ENCODE measurements around the gene UPK3A. TPM values are rescaled to one million over a fixed set of nuclear protein-coding genes. Genes with fewer than 3 reads are reported as not detected.

UPK3A gene
- total RNA-seq, 1 donor from 2014 or later: 0.87 TPM

- Mint-ChIP-seq H3K27ac (peak overlapping the region; percentile 78), H3K4me1 (peaks cover 20% of the 10 kb centered on the region), H3K4me3 (peak overlapping the region; percentile 87), H3K36me3 (no peaks in the 10 kb centered on the region), H3K9me3 (no peaks in the 10 kb centered on the region), H3K27me3 (ENCODE audit: low read depth) (no peaks in the 10 kb centered on the region)
- TF ChIP-seq, protein P1, sequence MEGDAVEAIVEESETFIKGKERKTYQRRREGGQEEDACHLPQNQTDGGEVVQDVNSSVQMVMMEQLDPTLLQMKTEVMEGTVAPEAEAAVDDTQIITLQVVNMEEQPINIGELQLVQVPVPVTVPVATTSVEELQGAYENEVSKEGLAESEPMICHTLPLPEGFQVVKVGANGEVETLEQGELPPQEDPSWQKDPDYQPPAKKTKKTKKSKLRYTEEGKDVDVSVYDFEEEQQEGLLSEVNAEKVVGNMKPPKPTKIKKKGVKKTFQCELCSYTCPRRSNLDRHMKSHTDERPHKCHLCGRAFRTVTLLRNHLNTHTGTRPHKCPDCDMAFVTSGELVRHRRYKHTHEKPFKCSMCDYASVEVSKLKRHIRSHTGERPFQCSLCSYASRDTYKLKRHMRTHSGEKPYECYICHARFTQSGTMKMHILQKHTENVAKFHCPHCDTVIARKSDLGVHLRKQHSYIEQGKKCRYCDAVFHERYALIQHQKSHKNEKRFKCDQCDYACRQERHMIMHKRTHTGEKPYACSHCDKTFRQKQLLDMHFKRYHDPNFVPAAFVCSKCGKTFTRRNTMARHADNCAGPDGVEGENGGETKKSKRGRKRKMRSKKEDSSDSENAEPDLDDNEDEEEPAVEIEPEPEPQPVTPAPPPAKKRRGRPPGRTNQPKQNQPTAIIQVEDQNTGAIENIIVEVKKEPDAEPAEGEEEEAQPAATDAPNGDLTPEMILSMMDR (IDR thresholded peaks at IDR 0.05; ENCODE audit: unreplicated experiment): no peak
- DNase-seq (ENCODE audit: low spot score in 2 of 2, unreplicated experiment in 2 of 2): peak in 1 of 2 experiments; percentile 55
Measured at GRCh38 chr22:45268167-45268957, 16.4 kb upstream of the UPK3A start.

DNA sequence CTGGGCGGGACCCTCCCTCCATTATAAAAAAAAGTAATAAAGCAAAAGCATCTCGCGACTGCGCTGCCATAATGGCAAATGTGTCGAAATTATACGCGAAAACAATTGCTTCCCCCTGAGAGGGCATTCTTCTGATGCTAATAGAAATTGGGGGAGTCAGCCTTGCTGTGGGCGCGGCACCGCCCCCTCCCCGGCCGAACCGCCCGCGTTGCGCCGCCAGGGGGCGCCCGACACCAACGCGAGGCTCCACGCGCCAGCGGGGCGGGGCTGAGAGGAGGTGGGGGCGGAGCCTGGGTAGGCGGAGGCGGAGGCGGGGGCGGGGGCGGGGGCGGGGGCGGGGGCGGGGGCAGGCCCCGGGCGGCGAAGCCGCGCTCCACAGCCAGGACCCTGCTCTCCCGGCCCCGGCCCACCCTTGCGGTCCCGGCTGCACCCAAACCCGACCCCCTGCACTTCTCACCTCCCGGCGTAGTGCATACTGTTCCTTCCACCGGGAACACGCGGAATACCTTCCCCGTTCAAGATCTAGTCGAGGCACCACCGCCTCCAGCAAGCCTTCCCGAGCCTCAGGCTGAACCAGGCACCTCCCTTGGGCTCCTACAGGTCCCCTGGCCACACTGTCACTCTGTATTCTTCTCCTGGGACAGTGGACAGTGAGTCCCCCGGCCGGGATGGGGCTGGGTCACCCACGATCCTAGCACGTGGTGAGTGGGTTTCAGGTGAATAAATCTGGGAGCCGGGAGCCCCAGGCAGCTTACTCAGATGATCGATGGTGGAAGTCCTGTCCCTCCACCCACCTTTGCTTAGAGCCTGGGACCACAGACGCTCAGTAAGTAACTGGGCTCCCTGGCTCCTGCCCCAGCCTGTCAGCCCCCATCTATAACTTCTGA, 15.5 kb upstream of the UPK3A start:
- H3K9me3 Mint-ChIP-seq: no peaks in the 10 kb centered on the region
- peaks cover 23% of the 10 kb centered on the region for H3K4me1 Mint-ChIP-seq
- no peaks in the 10 kb centered on the region for H3K36me3 Mint-ChIP-seq
- H3K27ac Mint-ChIP-seq: peak overlapping the region; percentile 78
- no peaks in the 10 kb centered on the region for H3K27me3 Mint-ChIP-seq (ENCODE audit: low read depth)
- peak overlapping the region; percentile 87 for H3K4me3 Mint-ChIP-seq
- peak; percentile 93 to 99 for DNase-seq (ENCODE audit: low spot score in 2 of 2, unreplicated experiment in 2 of 2)
- TF ChIP-seq, protein P1 (IDR thresholded peaks at IDR 0.05; ENCODE audit: unreplicated experiment): peak; percentile 97

DNA sequence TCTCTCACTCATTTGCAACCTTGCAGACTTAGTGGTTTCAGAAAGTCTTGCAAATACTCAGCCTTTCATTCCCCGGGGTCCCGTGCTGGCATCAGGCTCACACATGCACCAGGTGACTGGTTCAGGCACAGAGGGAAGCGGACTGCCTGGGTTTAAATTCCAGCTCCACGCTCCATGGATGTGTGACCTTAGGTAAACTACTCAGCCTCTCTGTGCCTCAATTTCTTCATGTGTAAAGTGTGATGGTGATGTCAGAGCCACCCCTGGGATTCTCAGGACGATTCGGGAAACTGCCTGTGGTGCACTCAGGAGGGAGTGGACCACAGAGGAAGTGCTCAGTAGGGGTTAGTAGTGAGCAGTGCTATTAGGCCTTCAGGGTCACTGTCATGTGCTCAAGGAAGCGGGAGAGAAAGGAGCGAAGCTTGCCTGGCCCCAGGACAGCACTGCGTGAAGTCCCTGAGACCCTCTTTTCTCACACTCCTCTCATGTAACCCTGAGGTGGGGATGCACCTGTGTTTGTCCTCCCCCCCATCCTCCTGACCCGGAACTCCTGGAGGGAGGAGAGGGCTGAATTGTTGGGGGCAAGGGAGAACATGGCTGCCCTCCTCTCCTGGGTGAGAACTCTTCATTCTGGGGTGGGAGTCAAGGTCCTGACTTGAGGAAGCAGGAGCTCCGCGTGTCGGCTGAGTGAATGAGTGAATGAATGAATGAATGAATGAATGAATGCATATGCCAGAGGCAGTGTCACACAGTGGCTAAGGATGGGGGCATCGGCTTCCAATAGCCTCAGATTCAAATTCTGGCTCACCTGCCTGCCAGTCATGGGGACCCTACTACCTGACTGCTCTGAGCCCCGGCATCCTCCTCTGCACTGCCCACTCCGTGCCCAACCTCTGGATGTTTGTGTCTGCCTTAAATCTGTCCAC, 14.4 kb upstream of the UPK3A start:
- H3K27me3 Mint-ChIP-seq (ENCODE audit: low read depth): no peaks in the 10 kb centered on the region
- no peak for DNase-seq (ENCODE audit: low spot score in 2 of 2, unreplicated experiment in 2 of 2)
- no peaks in the 10 kb centered on the region for H3K9me3 Mint-ChIP-seq
- peaks cover 24% of the 10 kb centered on the region for H3K4me1 Mint-ChIP-seq
- TF ChIP-seq, protein P1 (IDR thresholded peaks at IDR 0.05; ENCODE audit: unreplicated experiment): no peak
- no peak overlapping the region for H3K27ac Mint-ChIP-seq
- no peaks in the 10 kb centered on the region for H3K36me3 Mint-ChIP-seq
- H3K4me3 Mint-ChIP-seq: peak overlapping the region; percentile 70

- H3K4me1 Mint-ChIP-seq: peaks cover 24% of the 10 kb centered on the region
Measured at GRCh38 chr22:45271667-45272201, 13.0 kb upstream of the UPK3A start.

More at GRCh38 chr22:45271667-45272201, 13.0 kb upstream of the UPK3A start:
- Mint-ChIP-seq H3K4me3 (no peak overlapping the region), H3K27ac (no peak overlapping the region), H3K27me3 (ENCODE audit: low read depth) (no peaks in the 10 kb centered on the region), H3K9me3 (no peaks in the 10 kb centered on the region), H3K36me3 (no peaks in the 10 kb centered on the region)
- TF ChIP-seq, protein P1 (IDR thresholded peaks at IDR 0.05; ENCODE audit: unreplicated experiment): no peak
- no peak for DNase-seq (ENCODE audit: low spot score in 2 of 2, unreplicated experiment in 2 of 2)

Data from mesothelial cell of epicardium (in vitro differentiated cells).